ENCODE data around the gene SNCAIP.

SNCAIP gene

GRCh38 chr5:122384739-122385235, 72.8 kb downstream of the SNCAIP start:
- FAIRE-seq = no peak
- TF ChIP-seq POLR2A (IDR thresholded peaks at IDR 0.05; ENCODE audit: low read depth, low read length) = no peak
- no peak for DNase-seq (ENCODE audit: insufficient read length, low spot score)

GRCh38 chr5:122385286-122385685, 73.2 kb downstream of the SNCAIP start:
- no peak for TF ChIP-seq POLR2A (IDR thresholded peaks at IDR 0.05; ENCODE audit: low read depth, low read length)
- FAIRE-seq (no peak), DNase-seq (ENCODE audit: insufficient read length, low spot score) (no peak)

- TF ChIP-seq POLR2A (IDR thresholded peaks at IDR 0.05; ENCODE audit: low read depth, low read length) = no peak
- FAIRE-seq (no peak), DNase-seq (ENCODE audit: insufficient read length, low spot score) (no peak)
Measured at GRCh38 chr5:122385808-122386207, 73.8 kb downstream of the SNCAIP start.

- no peak for FAIRE-seq
Measured at GRCh38 chr5:122390154-122390553, 78.1 kb downstream of the SNCAIP start.

GRCh38 chr5:122390694-122391093, 78.7 kb downstream of the SNCAIP start:
- no peak for FAIRE-seq
- DNase-seq (ENCODE audit: insufficient read length, low spot score) = no peak
- TF ChIP-seq POLR2A (IDR thresholded peaks at IDR 0.05; ENCODE audit: low read depth, low read length) = no peak

More at GRCh38 chr5:122390154-122390553, 78.1 kb downstream of the SNCAIP start:
- no peak for DNase-seq (ENCODE audit: insufficient read length, low spot score)
- TF ChIP-seq POLR2A (IDR thresholded peaks at IDR 0.05; ENCODE audit: low read depth, low read length) = no peak

- no peak for FAIRE-seq
- no peak for TF ChIP-seq POLR2A (IDR thresholded peaks at IDR 0.05; ENCODE audit: low read depth, low read length)
- no peak for DNase-seq (ENCODE audit: insufficient read length, low spot score)
Measured at GRCh38 chr5:122391621-122392020, 79.6 kb downstream of the SNCAIP start.

GRCh38 chr5:122392224-122392623, 80.2 kb downstream of the SNCAIP start:
- DNase-seq (ENCODE audit: insufficient read length, low spot score) (no peak), FAIRE-seq (no peak)
- TF ChIP-seq POLR2A (IDR thresholded peaks at IDR 0.05; ENCODE audit: low read depth, low read length) = no peak

- FAIRE-seq (no peak), DNase-seq (ENCODE audit: insufficient read length, low spot score) (no peak)
- no peak for TF ChIP-seq POLR2A (IDR thresholded peaks at IDR 0.05; ENCODE audit: low read depth, low read length)
Measured at GRCh38 chr5:122392824-122393223, 80.8 kb downstream of the SNCAIP start.

- DNase-seq (ENCODE audit: insufficient read length, low spot score) (no peak), FAIRE-seq (no peak)
- TF ChIP-seq POLR2A (IDR thresholded peaks at IDR 0.05; ENCODE audit: low read depth, low read length) = no peak
Measured at GRCh38 chr5:122394284-122394930, 82.4 kb downstream of the SNCAIP start.

GRCh38 chr5:122398016-122398415, 86.0 kb downstream of the SNCAIP start:
- FAIRE-seq (no peak), DNase-seq (ENCODE audit: insufficient read length, low spot score) (no peak)
- no peak for TF ChIP-seq POLR2A (IDR thresholded peaks at IDR 0.05; ENCODE audit: low read depth, low read length)

- no peak for DNase-seq (ENCODE audit: insufficient read length, low spot score)
- FAIRE-seq = no peak
- no peak for TF ChIP-seq POLR2A (IDR thresholded peaks at IDR 0.05; ENCODE audit: low read depth, low read length)
Measured at GRCh38 chr5:122400341-122400740, 88.3 kb downstream of the SNCAIP start.

- FAIRE-seq (no peak), DNase-seq (ENCODE audit: insufficient read length, low spot score) (no peak)
- TF ChIP-seq POLR2A (IDR thresholded peaks at IDR 0.05; ENCODE audit: low read depth, low read length) = no peak
Measured at GRCh38 chr5:122400938-122401337, 88.9 kb downstream of the SNCAIP start.

- FAIRE-seq (no peak), DNase-seq (ENCODE audit: insufficient read length, low spot score) (no peak)
- TF ChIP-seq POLR2A (IDR thresholded peaks at IDR 0.05; ENCODE audit: low read depth, low read length) = no peak
Measured at GRCh38 chr5:122401976-122402725, 90.1 kb downstream of the SNCAIP start.

- DNase-seq (ENCODE audit: insufficient read length, low spot score) (no peak), FAIRE-seq (no peak)
- TF ChIP-seq POLR2A (IDR thresholded peaks at IDR 0.05; ENCODE audit: low read depth, low read length) = no peak
Measured at GRCh38 chr5:122402955-122403685, 91.1 kb downstream of the SNCAIP start.

Measured in H54 (cell line).